Ishikawa (cell line): ENCODE data around the gene SLC4A3.

ENCODE experiments used
- EGR1 ChIP-seq: IDR thresholded peaks from 2 replicates; pipeline ENCODE4 v1.6.1; 2012
- EP300 ChIP-seq: IDR thresholded peaks from 2 replicates; pipeline ENCODE4 v1.6.1; 2012; ENCODE audit warnings: borderline replicate concordance
- FOXM1 ChIP-seq: IDR thresholded peaks from 2 replicates; pipeline ENCODE4 v1.6.1; 2012; ENCODE audit warnings: low read depth, borderline replicate concordance
- RAD21 ChIP-seq: IDR thresholded peaks from 2 replicates; pipeline ENCODE4 v1.6.1; 2012; ENCODE audit warnings: low read depth
- TAF1 ChIP-seq: IDR thresholded peaks from 2 replicates; pipeline ENCODE4 v1.6.1; 2012; ENCODE audit warnings: low read depth, mild to moderate bottlenecking
- TCF12 ChIP-seq: IDR thresholded peaks from 2 replicates; pipeline ENCODE4 v1.6.1; 2012; ENCODE audit warnings: low read depth
- YY1 ChIP-seq: IDR thresholded peaks from 2 replicates; pipeline ENCODE4 v1.6.1; 2012; ENCODE audit warnings: low read depth
- ZBTB7A ChIP-seq: IDR thresholded peaks from 2 replicates; pipeline ENCODE4 v1.6.1; 2012; ENCODE audit warnings: low read depth
- TF ChIP-seq, protein P1 (sequence below): IDR thresholded peaks from 2 replicates; pipeline ENCODE4 v1.6.1; 2012
- TF ChIP-seq, protein P2 (sequence below): IDR thresholded peaks from 2 replicates; pipeline ENCODE4 v1.6.1; 2012

DNA sequence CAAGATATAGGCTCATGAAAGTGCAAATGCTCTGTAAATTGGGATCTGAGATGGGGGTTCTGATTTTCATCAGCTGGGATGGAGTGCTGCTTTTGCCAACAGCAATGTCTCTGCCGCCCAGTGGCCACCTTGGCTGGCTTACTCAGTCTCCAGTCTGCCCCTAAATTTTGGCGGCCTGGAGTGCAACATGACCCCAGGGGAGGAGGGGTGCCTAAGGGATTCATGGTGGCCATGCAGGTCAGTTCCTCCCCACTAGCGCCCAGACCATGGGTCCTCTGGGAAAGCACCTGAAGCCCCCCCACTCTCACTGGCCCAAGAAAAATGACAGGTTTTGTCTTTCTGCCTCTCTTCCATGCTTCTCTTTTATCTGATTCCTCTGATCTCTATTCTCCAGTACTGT lies 45.0 kb downstream of the SLC4A3 start:
- TF ChIP-seq TAF1 (no peak), ZBTB7A (no peak), FOXM1 (no peak), RAD21 (no peak), TCF12 (no peak), EP300 (no peak), EGR1 (no peak), YY1 (no peak)
- TF ChIP-seq, protein P1, sequence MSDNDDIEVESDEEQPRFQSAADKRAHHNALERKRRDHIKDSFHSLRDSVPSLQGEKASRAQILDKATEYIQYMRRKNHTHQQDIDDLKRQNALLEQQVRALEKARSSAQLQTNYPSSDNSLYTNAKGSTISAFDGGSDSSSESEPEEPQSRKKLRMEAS, result no peak
- TF ChIP-seq, protein P2, sequence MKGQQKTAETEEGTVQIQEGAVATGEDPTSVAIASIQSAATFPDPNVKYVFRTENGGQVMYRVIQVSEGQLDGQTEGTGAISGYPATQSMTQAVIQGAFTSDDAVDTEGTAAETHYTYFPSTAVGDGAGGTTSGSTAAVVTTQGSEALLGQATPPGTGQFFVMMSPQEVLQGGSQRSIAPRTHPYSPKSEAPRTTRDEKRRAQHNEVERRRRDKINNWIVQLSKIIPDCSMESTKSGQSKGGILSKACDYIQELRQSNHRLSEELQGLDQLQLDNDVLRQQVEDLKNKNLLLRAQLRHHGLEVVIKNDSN, result no peak
